T1000 (cell line): Measurements from ENCODE around the gene FHIT.

ENCODE experiments used
- DNase-seq: peaks from one replicate; lab custom pipeline; 2025; ENCODE audit warnings: mixed read lengths; lab: John Stamatoyannopoulos, UW

FHIT gene

GRCh38 chr3:60047426-60048200 is 1203.6 kb downstream of the FHIT start:
- no peak for DNase-seq

GRCh38 chr3:60046210-60046609 is 1205.0 kb downstream of the FHIT start:
- no peak for DNase-seq

DNA sequence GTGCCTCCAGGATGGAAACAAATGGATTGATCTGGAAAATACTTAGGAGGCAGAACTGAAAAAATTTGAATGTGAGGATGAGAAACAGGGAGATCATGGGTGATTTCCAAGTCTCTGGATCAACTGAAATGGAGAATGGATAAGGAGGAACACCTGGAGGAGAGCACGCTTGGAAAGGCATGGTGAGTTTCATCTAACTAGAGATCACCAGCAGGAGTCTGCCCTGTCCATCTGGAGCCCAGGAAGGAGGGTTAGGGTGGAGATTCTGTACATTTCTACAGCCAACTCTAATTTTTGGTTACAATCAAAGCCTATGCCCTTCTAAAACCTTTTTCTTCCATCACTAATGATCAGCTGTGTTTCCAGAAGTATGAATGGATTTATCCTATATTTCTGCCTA is 1205.6 kb downstream of the FHIT start:
- no peak for DNase-seq

DNA sequence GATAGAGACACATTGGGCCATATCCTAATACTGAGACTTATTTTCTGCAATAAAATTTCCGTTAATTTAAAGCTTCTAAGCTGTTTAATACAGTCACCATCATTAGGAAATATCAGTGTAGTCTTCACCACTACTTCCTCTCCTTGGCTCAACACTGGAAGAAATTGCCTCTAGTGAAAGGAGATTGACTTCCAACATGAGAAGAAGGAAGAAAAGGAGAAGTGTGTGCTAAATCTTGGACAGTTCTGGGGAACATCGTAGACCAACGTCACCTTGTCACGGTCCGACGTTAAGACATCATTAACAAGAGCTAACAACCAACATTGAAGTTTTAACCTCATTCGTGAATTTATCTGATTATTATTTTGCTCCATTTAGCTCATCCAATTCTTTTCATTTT is 1214.4 kb downstream of the FHIT start:
- no peak for DNase-seq

- DNase-seq = no peak
Observed at GRCh38 chr3:60033901-60034453, 1217.3 kb downstream of the FHIT start.

DNA sequence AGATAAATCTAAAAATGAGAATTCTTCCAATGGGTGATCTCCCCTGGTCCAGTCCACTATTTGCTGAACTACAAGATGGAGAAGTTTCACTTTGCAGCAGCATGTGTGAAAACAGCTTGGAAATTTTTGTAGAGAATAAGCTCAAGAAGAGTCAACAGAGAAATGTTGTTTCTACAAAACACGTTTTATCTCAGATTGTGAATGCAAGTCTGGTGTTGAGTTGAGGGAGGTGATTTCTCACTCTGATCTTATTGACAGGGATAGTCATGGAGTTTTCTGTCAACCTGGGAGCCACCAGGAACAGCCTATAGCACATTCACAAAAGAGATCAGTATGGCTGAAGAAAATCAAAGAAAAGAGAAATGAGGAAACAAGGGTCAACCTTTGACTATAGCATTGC is 1220.3 kb downstream of the FHIT start:
- DNase-seq = no peak

- no peak for DNase-seq
Observed at GRCh38 chr3:60028233-60028632, 1223.0 kb downstream of the FHIT start.

DNA sequence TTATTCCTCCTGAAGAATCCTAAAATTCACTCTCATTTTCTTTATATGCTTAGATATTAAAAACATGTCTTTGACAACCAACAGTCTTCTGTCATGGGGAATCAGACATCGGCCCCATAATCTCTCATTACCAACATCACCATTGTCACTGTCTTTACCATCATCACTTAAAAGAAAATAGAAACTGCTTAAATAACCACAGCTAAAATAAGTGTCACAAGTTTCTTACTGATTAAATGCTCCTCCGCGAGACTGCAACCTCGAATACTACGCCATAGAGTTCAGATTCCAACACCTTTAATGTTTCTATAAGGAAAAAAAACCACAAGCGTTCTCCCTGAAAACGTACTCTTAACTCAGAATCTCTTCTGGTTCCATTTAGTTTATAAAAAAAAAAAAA is 1223.9 kb downstream of the FHIT start:
- DNase-seq = no peak

- DNase-seq = no peak
Observed at GRCh38 chr3:60025096-60026050, 1225.9 kb downstream of the FHIT start.

- DNase-seq = no peak
Observed at GRCh38 chr3:60024400-60024799, 1226.9 kb downstream of the FHIT start.

DNA sequence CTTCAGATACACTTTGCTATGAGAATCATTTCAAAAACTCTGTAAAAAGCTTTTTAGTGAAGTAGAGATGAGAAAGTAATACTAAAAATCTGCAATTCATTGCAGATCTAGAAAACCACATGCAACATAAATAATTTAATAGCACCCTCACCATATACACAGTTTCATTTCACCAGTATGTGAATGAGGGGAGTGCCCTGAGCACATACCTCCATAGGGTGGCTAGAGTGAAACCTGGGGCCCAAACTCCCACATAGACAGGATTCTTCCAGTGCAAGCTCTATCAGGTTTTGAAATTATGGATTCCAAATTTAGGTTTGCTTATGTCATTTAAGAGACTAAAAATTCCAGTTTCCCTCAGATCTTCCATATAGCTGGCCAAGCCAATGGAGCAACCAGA is 1228.1 kb downstream of the FHIT start:
- DNase-seq = no peak

GRCh38 chr3:60017631-60018030 is 1233.6 kb downstream of the FHIT start:
- no peak for DNase-seq

GRCh38 chr3:60015032-60015705 is 1236.1 kb downstream of the FHIT start:
- DNase-seq = no peak

DNA sequence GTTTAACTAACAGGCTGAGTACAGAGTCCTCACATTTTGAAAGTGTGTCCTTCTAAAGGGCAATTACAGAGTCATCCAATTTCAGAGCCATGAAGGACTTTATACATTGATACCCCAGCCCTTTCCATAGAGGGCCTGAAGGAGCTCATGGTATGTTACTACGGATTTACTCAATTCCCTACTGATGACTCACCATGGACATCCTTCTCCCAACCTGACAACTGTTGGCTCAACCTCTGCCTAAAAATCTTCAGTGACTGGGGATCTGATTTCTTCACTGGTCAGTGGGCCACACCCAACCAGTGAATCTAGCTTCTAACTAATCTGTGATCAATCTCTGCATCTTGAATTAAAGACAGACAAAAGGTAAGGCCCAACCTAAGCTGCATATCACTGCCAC is 1238.0 kb downstream of the FHIT start:
- no peak for DNase-seq

- no peak for DNase-seq
Observed at GRCh38 chr3:60011218-60011617, 1240.0 kb downstream of the FHIT start.

GRCh38 chr3:60010781-60011180 is 1240.5 kb downstream of the FHIT start:
- no peak for DNase-seq

DNA sequence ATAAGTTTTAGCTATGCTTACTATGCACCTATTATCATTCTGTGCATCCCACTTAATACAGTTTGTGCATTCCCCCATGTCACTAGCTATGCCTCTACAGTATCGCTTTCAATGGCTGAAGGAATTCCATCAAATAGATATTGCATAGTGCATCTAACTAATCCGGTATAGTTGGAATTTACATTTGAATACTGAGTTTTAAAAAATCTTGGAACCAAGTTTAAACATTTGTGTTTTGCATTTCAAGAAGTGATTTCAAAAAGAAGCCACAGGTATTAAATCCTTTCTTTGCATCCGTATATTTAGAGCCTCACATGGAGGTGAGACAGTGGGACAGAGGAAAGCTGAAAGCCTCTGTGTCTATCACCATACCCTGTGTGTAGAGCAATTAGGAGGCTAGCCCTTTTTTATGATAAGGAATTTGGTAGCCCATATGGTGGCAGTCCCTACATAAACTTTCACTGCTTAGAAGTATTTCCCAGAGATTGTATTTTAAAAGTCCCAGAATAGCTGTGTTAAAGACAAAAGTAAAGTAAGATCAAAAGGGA is 1241.2 kb downstream of the FHIT start:
- no peak for DNase-seq

DNA sequence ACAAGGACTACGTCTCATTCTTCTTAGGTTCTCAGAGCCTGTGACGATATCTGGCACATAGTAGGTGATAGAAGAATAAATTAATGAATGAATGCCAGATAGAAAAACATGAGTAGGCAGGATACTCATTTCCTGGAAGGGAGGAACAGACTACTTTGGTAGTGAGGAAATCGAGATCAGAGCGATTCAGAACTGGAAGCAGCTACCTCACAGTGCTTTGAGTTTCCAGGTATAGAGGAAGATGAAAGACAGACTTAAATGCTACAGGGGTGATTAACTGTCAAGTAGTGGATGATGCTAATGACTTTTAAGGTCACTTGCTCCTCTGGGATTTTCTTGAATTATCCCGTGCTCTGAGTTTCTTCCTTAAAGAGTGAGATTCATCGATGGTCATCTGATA is 1249.9 kb downstream of the FHIT start:
- DNase-seq = no peak

GRCh38 chr3:60000311-60001105 is 1250.7 kb downstream of the FHIT start:
- DNase-seq = no peak

- no peak for DNase-seq
Observed at GRCh38 chr3:59998058-59998457, 1253.2 kb downstream of the FHIT start.

DNA sequence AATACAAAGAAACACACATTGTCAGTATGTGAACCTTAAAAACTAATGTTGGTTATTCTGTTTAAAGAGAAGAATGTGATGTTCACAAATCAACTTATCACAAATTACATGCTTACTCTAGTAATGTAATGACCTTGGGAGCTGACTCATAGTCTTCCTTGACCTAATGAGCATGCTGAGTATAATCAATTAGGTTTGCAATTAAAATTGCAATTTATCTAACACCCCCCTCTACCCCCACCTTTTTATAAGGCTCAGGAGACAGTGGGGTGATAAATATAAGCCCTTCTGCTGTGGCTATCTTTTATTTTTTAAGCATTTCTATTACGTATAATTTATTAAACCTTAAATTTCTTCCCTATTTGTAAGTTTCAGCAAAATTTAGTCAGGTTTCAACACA is 1253.7 kb downstream of the FHIT start:
- DNase-seq = no peak
